GM12878 (cell line): ENCODE results near the gene CYLC1. TPM values are rescaled to one million over a fixed set of nuclear protein-coding genes. Genes with fewer than 3 reads are reported as not detected.

ENCODE experiments used
- ATAC-seq: fragments of 200-7000 bp; cut with Tn5 transposase; 3 replicates; pipeline ENCODE4 v1.9.1; 2020; ENCODE audit warnings: mild to moderate bottlenecking, moderate library complexity
- BruUV-seq: library from RNA; stranded (reverse); fragments of 400-500 nt; replicated peaks from 2 replicates; lab custom pipeline; 2021; lab: Mats Ljungman, UMichigan
- CTCF ChIA-PET: fragments of 300-600 bp; sonication (Branson Sonifier 250); formaldehyde crosslinking; extraction: SDS; loops from one replicate; lab custom pipeline; 2021; ENCODE audit warnings: inconsistent platforms; lab: Yijun Ruan, JAX
- POLR2A ChIA-PET: fragments of 350-600 bp; formaldehyde crosslinking; extraction: SDS; loops from one replicate; lab custom pipeline; 2021; ENCODE audit warnings: inconsistent platforms; lab: Charles Lee
- RAD21 ChIA-PET: fragments of 300-600 bp; sonication (Branson Sonifier 250); formaldehyde crosslinking; loops from one replicate; lab custom pipeline; 2023; ENCODE audit warnings: antibody characterized with exemption; ENCODE audit not compliant: unreplicated experiment; lab: Charles Lee
- SMC1A ChIA-PET: fragments of 300-600 bp; sonication (Branson Sonifier 250); formaldehyde crosslinking; loops from one replicate; lab custom pipeline; 2023; ENCODE audit not compliant: unreplicated experiment, uncharacterized antibody; lab: Charles Lee
- DNase-seq: peaks from one replicate; pipeline ENCODE4 v3.0.0-alpha.2; 2011; ENCODE audit warnings: low read depth, low spot score
- FAIRE-seq: peaks from 3 replicates; lab custom pipeline; 2011; peaks lifted over from hg19 to GRCh38; lab: Jason Lieb, UNC
- H2AFZ ChIP-seq: 2 replicates; pipeline ENCODE4 v1.6.0; 2011; ENCODE audit warnings: low read depth, low read length, control low read depth; ENCODE audit not compliant: control insufficient read depth
- H3K27ac ChIP-seq: 2 replicates; pipeline ENCODE4 v1.5.1; 2011; ENCODE audit warnings: control low read depth; ENCODE audit not compliant: control insufficient read depth, insufficient read depth
- H3K27me3 ChIP-seq, 2 experiments: replicated peaks in 1 of 2; 2 replicates each; pipeline versions ENCODE4 v1.6.0 to v1.6.1; 2011; ENCODE audit warnings: low read length in 1 of 2; ENCODE audit not compliant: control insufficient read depth in 2 of 2, insufficient read depth in 2 of 2
- H3K36me3 ChIP-seq, 2 experiments: 2 replicates each; pipeline ENCODE4 v1.5.1; 2011; ENCODE audit warnings: low read length in 1 of 2; ENCODE audit not compliant: control insufficient read depth in 2 of 2, insufficient read depth in 2 of 2
- H3K4me1 ChIP-seq: 2 replicates; pipeline ENCODE4 v1.6.1; 2011; ENCODE audit warnings: mild to moderate bottlenecking, low read length, moderate library complexity, mixed read lengths; ENCODE audit not compliant: control insufficient read depth, insufficient read depth
- H3K4me2 ChIP-seq: 2 replicates; pipeline ENCODE4 v1.6.0; 2011; ENCODE audit warnings: control low read depth; ENCODE audit not compliant: control insufficient read depth, insufficient read depth
- H3K4me3 ChIP-seq: fragments of 200-600 bp; sonication (generic); 2 replicates; pipeline ENCODE4 v1.5.1; 2016
- H3K79me2 ChIP-seq: 2 replicates; pipeline ENCODE4 v1.6.0; 2011; ENCODE audit warnings: low read length; ENCODE audit not compliant: control insufficient read depth, insufficient read depth
- H3K9ac ChIP-seq: 2 replicates; pipeline ENCODE4 v1.8.0; 2011; ENCODE audit warnings: low read length, control low read depth, mixed read lengths; ENCODE audit not compliant: control insufficient read depth, insufficient read depth
- H3K9me3 ChIP-seq: replicated peaks from 3 replicates; pipeline ENCODE4 v1.5.1; 2011; ENCODE audit warnings: mild to moderate bottlenecking, low read length; ENCODE audit not compliant: control insufficient read depth, insufficient read depth
- H4K20me1 ChIP-seq: 2 replicates; pipeline ENCODE4 v1.6.0; 2011; ENCODE audit not compliant: control insufficient read depth, insufficient read depth
- ESRRA ChIP-seq: IDR thresholded peaks from 2 replicates; pipeline ENCODE4 v1.6.1; 2012; ENCODE audit warnings: mild to moderate bottlenecking, low read length, improper control_type of control experiment
- FOXK2 ChIP-seq: fragments of 450-650 bp; IDR thresholded peaks from 2 replicates; pipeline ENCODE4 v1.6.1; 2017; ENCODE audit warnings: mild to moderate bottlenecking, moderate library complexity
- MYC ChIP-seq: IDR thresholded peaks from 2 replicates; pipeline ENCODE4 v1.6.1; 2011; ENCODE audit warnings: mild to moderate bottlenecking, low read length, moderate library complexity, inconsistent platforms; ENCODE audit not compliant: insufficient read depth, insufficient replicate concordance, insufficient read length, severe bottlenecking
- REST ChIP-seq: IDR thresholded peaks from 2 replicates; pipeline ENCODE4 v1.6.1; 2012; ENCODE audit warnings: mild to moderate bottlenecking, low read depth, low read length
- SKIL ChIP-seq: fragments of 450-650 bp; IDR thresholded peaks from 2 replicates; pipeline ENCODE4 v1.6.1; 2017; ENCODE audit warnings: mild to moderate bottlenecking, low read depth, inconsistent platforms; ENCODE audit not compliant: poor library complexity, severe bottlenecking
- SMARCA5 ChIP-seq: fragments of 450-650 bp; IDR thresholded peaks from 2 replicates; pipeline ENCODE4 v1.6.1; 2017; ENCODE audit warnings: mild to moderate bottlenecking
- SMC3 ChIP-seq: IDR thresholded peaks from 2 replicates; pipeline ENCODE4 v1.6.1; 2011; ENCODE audit warnings: low read length, improper control_type of control experiment, borderline replicate concordance
- SREBF1 ChIP-seq: IDR thresholded peaks from 2 replicates; pipeline ENCODE4 v1.6.1; 2012; ENCODE audit warnings: mild to moderate bottlenecking, low read length
- TCF12 ChIP-seq: IDR thresholded peaks from 2 replicates; pipeline ENCODE4 v1.6.1; 2011; ENCODE audit warnings: low read depth, mild to moderate bottlenecking, low read length
- YY1 ChIP-seq: IDR thresholded peaks from 2 replicates; pipeline ENCODE4 v1.6.1; 2011; ENCODE audit warnings: low read depth, mild to moderate bottlenecking, low read length
- ZBED1 ChIP-seq: IDR thresholded peaks from 2 replicates; pipeline ENCODE4 v1.6.1; 2016; ENCODE audit warnings: borderline replicate concordance
- ZBTB33 ChIP-seq: fragments of 450-650 bp; IDR thresholded peaks from 2 replicates; pipeline ENCODE4 v1.6.1; 2017; ENCODE audit warnings: mild to moderate bottlenecking
- WGBS: methylation state at CpG from one replicate; pipeline ENCODE4 v1.1.6; 2016; ENCODE audit warnings: low lambda C conversion rate; ENCODE audit not compliant: insufficient replicate concordance, insufficient coverage; ENCODE audit errors: missing lambda C conversion rate; 5-methylcytosine and 5-hydroxymethylcytosine counted together
- in situ Hi-C: fragments of 300-500 bp; cut with MboI; formaldehyde crosslinking; loops from 9 replicates; pipeline ENCODE4 v1.14.3; 2018; ENCODE audit warnings: mixed read lengths
- intact Hi-C: fragments of 100-400 bp; cut with micrococcal nuclease; formaldehyde crosslinking; loops from one replicate; pipeline ENCODE4 v1.14.2; 2022; ENCODE audit not compliant: unreplicated experiment
- polyA plus RNA-seq, 11 experiments: library from polyadenylated mRNA; depleted of rRNA in 4 of 11; unstranded in 6 of 11; stranded (reverse) in 5 of 11; fragments of >200 nt; fragmentation: Nextera tagmentation in 4 of 11; fragmentation: Illumina TruSeq in 1 of 11; extraction: Ambion mirVana in 4 of 11; extraction: Trizol in 1 of 11; gene quantifications; 1 replicate in 1 of 11; 2 replicates in 10 of 11; pipeline versions ENCODE4 v1.2.1 to v1.2.3, GENCODE V29; 2011 to 2016; ENCODE audit warnings: inconsistent platforms in 2 of 11, missing spikeins in 2 of 11, low read depth in 1 of 11
- total RNA-seq, 4 experiments: library from RNA; depleted of rRNA in 3 of 4; stranded (reverse); fragments of >200 nt in 3 of 4; fragmentation: Illumina TruSeq in 1 of 4; extraction: Trizol in 1 of 4; gene quantifications; 2 replicates each; pipeline versions ENCODE4 v1.2.1 to v1.2.3, GENCODE V29; 2013 to 2021
- TF ChIP-seq, protein P1 (sequence below): fragments of 450-650 bp; IDR thresholded peaks from 2 replicates; pipeline ENCODE4 v1.6.1; 2017; ENCODE audit warnings: low read depth, mild to moderate bottlenecking, moderate library complexity
- TF ChIP-seq, protein P2 (sequence below): IDR thresholded peaks from 2 replicates; pipeline ENCODE4 v1.6.1; 2011; ENCODE audit warnings: low read depth, mild to moderate bottlenecking, low read length, moderate library complexity, borderline replicate concordance; ENCODE audit errors: extremely low read depth

The CYLC1 gene
- total and polyA plus RNA-seq, 10 of the 15 experiments (the other 5 are each of a cell fraction or from before 2014, with no cell fraction given): not detected

DNA sequence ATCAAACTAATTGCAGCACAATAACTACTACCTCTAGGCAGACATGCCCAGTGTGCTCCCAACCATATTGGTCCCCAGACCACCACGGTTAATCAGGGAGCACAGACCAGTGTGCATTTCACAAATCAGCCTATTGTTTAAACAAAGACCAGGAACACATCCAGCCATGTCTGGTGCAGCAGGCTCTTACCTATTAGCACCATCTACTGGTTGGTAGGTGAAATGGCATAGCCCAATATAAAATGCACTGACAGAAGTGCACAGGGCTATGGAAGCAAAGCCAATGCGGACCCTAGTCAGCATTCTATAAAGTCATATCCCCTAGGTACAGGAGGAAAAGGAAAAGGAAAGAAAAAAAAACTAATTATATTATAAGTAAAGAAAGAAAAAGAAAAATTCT lies 15.5 kb upstream of the CYLC1 start (continued):
- TF ChIP-seq YY1 (peak; percentile 29; the same call in 1 of the 2 replicates), FOXK2 (no peak), TCF12 (no peak), SMC3 (peak; percentile 60), SMARCA5 (no peak)

DNA sequence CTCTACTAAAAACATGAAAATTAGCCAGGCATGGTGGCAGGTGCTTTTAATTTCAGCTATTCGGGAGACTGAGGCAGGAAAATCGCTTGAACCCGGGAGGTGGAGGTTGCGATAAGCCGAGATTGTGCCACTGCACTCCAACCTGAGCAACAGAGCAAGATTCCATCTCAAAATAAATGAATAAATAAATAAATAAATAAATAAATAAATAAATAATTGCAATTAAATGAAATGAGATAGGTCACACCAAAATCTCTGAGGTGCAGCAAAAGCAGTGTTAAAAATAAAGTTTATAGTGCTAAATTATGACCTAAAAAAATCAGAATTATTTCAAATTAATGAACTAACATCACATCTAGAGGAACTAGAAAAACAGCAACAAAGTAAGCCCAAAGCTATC lies 13.6 kb upstream of the CYLC1 start:
- Histone ChIP-seq H3K4me1 (no peaks in the 10 kb centered on the region), H3K27ac (no peak overlapping the region), H2AFZ (no peak overlapping the region), H3K79me2 (no peaks in the 10 kb centered on the region), H3K4me3 (no peak overlapping the region), H3K9ac (no peak overlapping the region), H4K20me1 (no peaks in the 10 kb centered on the region), H3K9me3 (no peaks in the 10 kb centered on the region), H3K27me3 (no peaks in the 10 kb centered on the region), H3K4me2 (no peak overlapping the region), H3K36me3 (no peaks in the 10 kb centered on the region)
- FAIRE-seq (no peak), ATAC-seq (no peak), DNase-seq (no peak)
- CTCF ChIA-PET: no interaction called here
- SMC1A ChIA-PET: no interaction called here
- in situ Hi-C loops (no loop called here), intact Hi-C loops (loop anchor here (5.0 kb wide), 1 partner anchor 380 kb away; no protein-coding TSS in a partner anchor)
- POLR2A ChIA-PET: no interaction called here
- RAD21 ChIA-PET: no interaction called here
- WGBS: 87% methylated on average over 5 of the region's 5 CpGs
- no TSS peak for BruUV-seq
- TF ChIP-seq, protein P1, sequence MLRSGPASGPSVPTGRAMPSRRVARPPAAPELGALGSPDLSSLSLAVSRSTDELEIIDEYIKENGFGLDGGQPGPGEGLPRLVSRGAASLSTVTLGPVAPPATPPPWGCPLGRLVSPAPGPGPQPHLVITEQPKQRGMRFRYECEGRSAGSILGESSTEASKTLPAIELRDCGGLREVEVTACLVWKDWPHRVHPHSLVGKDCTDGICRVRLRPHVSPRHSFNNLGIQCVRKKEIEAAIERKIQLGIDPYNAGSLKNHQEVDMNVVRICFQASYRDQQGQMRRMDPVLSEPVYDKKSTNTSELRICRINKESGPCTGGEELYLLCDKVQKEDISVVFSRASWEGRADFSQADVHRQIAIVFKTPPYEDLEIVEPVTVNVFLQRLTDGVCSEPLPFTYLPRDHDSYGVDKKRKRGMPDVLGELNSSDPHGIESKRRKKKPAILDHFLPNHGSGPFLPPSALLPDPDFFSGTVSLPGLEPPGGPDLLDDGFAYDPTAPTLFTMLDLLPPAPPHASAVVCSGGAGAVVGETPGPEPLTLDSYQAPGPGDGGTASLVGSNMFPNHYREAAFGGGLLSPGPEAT: no peak
- TF ChIP-seq ESRRA (no peak), ZBED1 (no peak), ZBTB33 (no peak), REST (no peak), SREBF1 (no peak), MYC (no peak), SKIL (no peak)
- TF ChIP-seq, protein P2, sequence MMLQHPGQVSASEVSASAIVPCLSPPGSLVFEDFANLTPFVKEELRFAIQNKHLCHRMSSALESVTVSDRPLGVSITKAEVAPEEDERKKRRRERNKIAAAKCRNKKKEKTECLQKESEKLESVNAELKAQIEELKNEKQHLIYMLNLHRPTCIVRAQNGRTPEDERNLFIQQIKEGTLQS: no peak
